DMS79 (cell line): ENCODE data around the gene FAM124A.

Experiments
- DNase-seq: peaks from one replicate; lab custom pipeline; 2025; lab: John Stamatoyannopoulos, UW

Gene FAM124A

GRCh38 chr13:51222037-51222685, at the start of gene FAM124A:
FAM124A (plus strand) TSS chr13:51222398; CDS start chr13:51222502, 104 bp downstream.
- no peak for DNase-seq

- no peak for DNase-seq
Observed at GRCh38 chr13:51175021-51175420, 47.2 kb upstream of the FAM124A start.

DNA sequence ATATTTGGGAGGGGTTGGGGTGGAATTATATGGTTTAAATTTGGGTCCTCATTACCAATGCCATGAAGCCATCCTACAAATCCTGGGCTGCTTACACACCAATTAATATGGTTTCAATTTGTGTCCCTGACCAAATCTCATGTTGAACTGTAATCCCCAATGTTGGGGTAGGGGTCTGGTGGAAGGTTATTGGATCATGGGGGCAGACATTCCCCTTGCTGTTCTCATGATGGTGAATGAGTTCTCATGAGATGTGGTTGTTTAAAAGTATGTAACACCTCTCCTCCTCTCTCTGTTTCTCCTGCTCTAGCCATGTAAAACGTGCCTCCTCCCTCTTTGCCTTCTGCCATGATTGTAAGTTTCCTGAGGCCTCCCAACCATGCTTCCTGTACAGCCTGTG, 46.6 kb upstream of the FAM124A start:
- no peak for DNase-seq

DNA sequence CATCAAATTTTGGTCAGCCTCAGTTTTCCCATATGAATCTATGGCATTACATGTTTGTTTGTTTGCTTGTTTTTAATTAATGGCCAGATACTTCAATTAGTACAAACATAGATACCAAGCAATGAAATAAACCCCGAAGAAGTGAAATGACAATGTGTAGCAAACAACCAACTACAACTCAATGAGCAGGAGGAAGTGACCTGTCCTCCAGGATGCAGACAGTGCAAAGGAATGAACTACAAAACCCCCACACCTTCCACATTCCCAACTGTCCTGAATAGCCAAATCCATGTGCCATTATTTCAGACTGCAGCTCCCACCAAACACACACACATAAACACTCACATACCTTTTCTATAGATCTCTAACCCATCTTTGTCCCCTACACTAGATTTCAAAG, 45.0 kb upstream of the FAM124A start:
- DNase-seq, result no peak

- DNase-seq, result no peak
Observed at GRCh38 chr13:51178456-51179074, 43.6 kb upstream of the FAM124A start.

DNA sequence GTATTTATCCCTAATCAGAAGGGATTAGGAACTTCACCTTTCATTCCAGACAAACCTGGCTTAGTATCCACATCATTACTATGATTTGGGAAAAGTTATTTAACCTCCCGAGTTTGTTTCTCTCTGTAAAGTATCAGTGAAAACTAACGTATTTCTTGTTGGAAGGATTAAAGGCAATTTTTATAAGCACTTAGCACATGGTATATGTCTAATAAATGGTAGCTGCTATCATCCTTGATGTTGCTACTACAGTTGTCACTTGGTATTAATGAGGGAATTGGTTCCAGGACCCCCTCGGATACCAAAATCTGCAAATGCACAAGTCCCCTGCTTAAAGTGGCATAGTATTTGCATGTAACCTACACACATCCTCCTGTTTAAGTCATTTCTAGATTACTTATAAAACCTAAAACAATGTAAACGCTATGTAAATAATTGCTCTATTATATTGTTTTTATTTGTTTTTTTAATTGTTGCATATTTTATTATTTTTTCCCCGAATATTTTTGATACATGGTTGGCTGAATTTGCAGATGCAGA, 42.7 kb upstream of the FAM124A start:
- DNase-seq, result no peak

GRCh38 chr13:51180853-51181511, 41.2 kb upstream of the FAM124A start:
- DNase-seq, result no peak

GRCh38 chr13:51181786-51182383, 40.3 kb upstream of the FAM124A start:
- DNase-seq, result no peak

DNA sequence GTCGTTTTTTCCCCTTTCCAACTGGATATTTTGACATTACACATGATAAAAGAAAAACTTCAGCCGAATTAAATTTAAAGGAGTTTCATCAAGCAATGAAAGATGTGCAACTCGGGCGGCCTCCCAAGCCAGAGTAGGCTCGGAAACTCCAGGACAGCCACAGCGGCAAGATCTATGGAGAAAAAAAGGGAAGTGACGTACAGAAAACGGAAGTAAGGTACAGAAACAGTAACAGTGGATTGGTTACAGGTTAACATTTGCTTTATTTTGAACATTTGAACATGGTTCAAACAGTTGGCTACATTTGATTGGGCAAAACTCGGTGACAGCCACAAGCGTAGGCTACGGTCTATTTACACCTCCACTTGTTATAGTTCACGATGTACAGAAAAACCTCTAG, 30.5 kb upstream of the FAM124A start:
- no peak for DNase-seq

- no peak for DNase-seq
Observed at GRCh38 chr13:51192348-51192747, 29.9 kb upstream of the FAM124A start.

GRCh38 chr13:51193387-51193786, 28.8 kb upstream of the FAM124A start:
- no peak for DNase-seq

GRCh38 chr13:51194942-51195341, 27.3 kb upstream of the FAM124A start:
- DNase-seq, result no peak

GRCh38 chr13:51201886-51202285, 20.3 kb upstream of the FAM124A start:
- DNase-seq, result no peak

DNA sequence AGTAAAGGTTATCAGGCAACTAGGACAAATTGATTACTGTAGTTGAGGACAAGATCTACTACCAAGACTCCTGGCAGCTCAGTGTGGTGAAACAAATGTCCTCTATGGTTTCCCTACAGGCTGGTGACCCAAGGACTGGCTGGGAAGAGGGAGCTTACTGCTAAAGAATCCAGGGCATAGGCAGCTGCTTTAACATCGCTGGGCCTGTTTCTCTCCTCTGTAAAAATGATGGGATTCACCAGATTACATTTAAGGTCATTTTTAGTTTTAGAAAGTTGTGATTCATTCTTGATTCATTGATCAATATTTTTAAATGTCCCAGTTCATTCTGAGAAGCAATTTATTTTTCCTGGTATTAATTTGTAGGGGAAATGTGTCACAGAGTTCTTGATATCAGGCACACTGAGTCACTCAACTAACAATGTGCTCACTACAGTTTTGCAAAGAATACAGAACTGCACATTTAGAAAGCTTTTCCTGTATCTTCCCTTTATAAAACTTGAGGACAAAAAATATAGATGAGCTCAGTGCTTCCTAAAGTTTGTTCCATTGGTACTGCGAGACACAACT, 19.6 kb upstream of the FAM124A start:
- no peak for DNase-seq

GRCh38 chr13:51206584-51206983, 15.6 kb upstream of the FAM124A start:
- no peak for DNase-seq

- DNase-seq, result no peak
Observed at GRCh38 chr13:51207881-51208280, 14.3 kb upstream of the FAM124A start.

DNA sequence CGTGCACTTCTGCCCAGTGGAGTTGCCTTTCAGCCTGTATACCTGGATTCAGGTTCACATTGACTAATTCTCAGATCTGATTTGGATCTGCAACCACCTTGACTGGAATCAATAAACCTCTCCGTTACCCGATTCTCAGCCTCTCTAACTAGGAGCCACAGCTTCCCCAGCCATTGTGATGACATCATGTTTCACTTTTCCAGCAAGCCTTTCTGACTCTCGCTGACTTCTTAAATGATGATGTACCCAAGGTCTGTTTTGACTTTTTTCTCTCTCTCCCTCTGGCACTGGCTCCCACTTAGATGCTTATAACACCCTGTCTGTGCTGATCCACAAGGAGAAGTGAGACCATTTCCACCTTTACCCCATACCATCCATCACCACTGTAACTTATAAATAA, 13.5 kb upstream of the FAM124A start:
- no peak for DNase-seq

DNA sequence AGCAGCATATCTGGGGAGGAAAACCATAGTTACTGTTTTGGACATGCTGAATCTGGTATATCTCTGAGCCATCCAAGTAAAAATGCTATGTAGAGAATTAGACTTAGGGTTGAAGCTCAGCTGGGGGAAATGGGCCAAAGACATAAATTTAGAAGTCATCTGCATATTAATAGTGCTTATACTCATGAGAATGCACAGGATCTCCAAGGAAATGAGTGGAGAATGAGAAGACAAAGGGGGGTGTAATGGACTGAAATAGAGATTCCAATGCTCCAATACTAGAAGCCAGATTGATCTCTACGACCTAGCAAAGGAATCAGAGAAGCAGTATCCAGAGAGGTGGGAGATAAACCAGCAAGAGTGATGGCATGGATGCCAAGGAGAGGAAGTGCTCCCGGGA, 10.3 kb upstream of the FAM124A start:
- DNase-seq, result no peak

DNA sequence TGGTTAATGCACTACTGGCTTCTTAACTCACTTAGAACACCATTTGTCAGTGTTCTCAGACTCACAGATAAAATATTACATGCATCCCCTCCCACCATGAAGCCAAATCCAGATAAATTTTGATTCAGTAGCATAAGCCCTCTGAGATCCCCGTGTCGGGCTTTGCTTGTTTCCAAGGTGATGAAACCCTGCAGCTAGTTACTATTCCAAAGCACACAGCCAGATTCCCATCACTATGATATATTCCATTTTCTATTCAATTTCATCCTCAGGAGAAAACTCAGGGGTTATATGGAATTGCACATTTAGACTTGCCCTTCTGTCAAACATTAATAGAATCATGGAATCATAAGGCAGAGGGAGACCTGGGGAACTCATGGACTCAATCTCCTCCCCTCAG, 9.4 kb upstream of the FAM124A start:
- DNase-seq, result no peak

DNA sequence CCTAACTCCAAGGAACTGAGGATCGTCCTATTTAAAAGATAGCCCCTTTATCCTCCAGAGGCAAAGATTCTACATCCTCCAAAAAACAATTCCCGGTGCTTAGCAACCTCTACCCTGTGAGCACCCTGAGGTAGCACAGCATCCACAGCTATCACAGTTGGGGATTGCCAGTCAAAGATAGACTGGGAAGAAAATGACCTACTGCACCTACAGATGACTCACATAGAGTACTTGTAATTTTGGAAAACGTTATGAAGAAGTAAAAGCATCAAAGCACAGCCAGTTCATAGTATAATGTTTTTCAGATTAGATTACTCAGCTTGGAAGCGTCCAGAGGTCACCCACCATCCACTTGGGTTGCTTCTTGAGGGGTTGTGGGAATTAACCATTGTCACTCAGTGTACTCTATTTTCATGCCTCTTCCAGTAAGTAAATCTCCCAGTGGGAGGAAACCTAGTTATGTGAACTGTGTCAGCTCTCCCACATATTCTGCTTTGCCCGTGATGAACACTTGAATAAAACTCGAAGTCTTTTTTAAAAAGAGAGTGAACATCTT, 8.9 kb upstream of the FAM124A start:
- DNase-seq, result no peak

DNA sequence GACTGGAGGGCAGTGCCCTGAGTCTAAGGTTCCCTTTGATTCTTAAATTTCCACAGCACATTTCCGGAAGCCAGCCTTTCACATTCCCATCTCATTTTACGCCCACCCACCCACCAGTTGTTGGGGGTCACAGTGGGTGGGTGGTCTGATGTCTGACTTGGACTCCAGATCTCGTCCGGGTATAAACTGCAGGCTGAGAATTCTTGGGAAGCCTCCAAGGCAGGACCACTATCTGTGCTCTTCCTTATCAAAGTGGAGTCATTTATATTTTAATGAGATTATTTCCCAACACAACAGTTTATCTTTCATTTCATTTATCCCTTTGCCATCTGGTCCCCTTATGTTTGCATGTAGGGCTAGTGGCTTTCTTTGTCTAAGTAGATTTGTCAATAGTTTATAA, 3.6 kb upstream of the FAM124A start:
- DNase-seq, result no peak

DNA sequence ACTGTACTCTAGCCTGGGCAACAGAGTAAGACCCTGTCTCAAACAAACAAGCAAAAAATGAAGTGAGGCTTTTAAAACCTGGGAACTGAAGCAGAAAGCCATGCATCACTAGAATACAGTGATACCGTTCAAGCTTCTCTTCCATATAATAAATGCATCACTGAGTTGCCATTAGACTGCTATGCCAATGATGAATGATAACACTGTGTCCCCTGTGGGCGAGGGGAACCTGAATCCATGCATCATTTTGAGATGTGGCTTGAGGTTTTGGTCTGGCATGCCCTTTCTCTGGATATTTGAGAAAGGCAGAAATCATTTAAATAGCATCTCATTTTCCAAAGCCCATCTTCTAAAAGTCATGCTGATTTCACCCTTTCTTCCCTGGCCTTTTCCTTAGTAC, 1.5 kb upstream of the FAM124A start:
- DNase-seq, result no peak
